ENCODE data around the gene DPEP1.

DNA sequence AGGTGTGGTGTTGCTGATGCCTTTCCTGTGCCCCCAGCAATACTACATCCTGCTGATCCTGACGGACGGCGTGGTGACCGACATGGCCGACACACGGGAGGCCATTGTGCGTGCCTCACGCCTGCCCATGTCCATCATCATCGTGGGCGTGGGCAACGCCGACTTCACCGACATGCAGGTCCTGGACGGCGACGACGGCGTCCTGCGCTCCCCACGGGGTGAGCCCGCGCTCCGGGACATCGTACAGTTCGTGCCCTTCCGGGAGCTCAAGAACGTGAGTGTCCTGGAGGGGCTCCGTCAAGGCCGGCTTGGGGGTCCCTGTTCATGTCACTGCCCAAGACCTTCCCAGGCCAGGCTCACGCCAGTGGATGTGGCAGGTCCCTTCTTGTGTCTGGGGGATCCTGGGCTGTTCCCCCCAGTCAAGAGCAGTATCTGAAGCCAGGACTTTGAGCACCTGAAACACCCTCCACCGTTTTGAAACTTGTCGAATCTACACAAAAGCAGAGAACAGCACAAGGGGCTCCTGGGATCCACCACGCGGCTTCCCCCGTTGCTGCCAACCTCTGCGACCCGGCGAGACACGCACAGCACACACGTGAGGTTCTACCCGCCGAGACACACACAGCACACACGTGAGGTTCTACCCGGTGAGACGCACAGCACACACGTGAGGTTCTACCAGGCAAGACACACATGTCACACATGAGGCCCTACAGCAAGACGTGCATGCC, 17.9 kb upstream of the DPEP1 start:
- TF ChIP-seq, protein P1, sequence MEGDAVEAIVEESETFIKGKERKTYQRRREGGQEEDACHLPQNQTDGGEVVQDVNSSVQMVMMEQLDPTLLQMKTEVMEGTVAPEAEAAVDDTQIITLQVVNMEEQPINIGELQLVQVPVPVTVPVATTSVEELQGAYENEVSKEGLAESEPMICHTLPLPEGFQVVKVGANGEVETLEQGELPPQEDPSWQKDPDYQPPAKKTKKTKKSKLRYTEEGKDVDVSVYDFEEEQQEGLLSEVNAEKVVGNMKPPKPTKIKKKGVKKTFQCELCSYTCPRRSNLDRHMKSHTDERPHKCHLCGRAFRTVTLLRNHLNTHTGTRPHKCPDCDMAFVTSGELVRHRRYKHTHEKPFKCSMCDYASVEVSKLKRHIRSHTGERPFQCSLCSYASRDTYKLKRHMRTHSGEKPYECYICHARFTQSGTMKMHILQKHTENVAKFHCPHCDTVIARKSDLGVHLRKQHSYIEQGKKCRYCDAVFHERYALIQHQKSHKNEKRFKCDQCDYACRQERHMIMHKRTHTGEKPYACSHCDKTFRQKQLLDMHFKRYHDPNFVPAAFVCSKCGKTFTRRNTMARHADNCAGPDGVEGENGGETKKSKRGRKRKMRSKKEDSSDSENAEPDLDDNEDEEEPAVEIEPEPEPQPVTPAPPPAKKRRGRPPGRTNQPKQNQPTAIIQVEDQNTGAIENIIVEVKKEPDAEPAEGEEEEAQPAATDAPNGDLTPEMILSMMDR (conservative IDR thresholded peaks at IDR 0.05; ENCODE audit: low read length): no peak
- TF ChIP-seq EZH2phosphoT487 (IDR thresholded peaks at IDR 0.05; ENCODE audit: borderline replicate concordance): no peak
